ENCODE data around the gene U2AF2. TPM values are rescaled to one million over a fixed set of nuclear protein-coding genes. Genes with fewer than 3 reads are reported as not detected.

U2AF2 gene
- total RNA-seq, 4 donors from 2014 or later: 78.8 to 149 (median 106) TPM

DNA sequence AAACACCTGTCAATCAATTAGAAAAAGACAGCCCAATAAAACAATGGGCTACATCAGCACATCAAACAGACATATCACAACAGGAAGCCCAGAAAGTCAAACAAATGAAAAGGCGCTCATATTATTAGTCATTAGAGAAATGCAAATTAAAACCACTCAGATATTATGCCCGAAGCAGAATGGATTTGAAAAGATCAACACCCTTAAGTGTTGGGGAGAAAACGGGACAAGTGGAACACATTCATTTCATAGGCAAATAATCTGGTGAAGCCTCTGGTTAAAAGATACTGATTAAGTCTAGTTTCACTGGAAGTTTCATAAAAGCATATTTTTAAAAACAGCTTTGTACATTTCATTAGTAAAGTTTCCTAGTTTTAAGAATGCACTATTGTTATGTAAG lies 66.0 kb downstream of the U2AF2 start:
- 80 to 86% methylated on average over 3 of the region's 3 CpGs for WGBS, 2 donors
- DNase-seq (ENCODE audit: low spot score in 2 of 2): no peak
- intact Hi-C loops (cut with DNase I; ENCODE audit: low total_unique reads): no loop called here
- TF ChIP-seq, protein P1, sequence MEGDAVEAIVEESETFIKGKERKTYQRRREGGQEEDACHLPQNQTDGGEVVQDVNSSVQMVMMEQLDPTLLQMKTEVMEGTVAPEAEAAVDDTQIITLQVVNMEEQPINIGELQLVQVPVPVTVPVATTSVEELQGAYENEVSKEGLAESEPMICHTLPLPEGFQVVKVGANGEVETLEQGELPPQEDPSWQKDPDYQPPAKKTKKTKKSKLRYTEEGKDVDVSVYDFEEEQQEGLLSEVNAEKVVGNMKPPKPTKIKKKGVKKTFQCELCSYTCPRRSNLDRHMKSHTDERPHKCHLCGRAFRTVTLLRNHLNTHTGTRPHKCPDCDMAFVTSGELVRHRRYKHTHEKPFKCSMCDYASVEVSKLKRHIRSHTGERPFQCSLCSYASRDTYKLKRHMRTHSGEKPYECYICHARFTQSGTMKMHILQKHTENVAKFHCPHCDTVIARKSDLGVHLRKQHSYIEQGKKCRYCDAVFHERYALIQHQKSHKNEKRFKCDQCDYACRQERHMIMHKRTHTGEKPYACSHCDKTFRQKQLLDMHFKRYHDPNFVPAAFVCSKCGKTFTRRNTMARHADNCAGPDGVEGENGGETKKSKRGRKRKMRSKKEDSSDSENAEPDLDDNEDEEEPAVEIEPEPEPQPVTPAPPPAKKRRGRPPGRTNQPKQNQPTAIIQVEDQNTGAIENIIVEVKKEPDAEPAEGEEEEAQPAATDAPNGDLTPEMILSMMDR (IDR thresholded peaks at IDR 0.05): no peak
- TF ChIP-seq POLR2A (IDR thresholded peaks at IDR 0.05): no peak
- no peak overlapping the region for H3K4me3 ChIP-seq (ENCODE audit: low read depth, poor library complexity, severe bottlenecking)

DNA sequence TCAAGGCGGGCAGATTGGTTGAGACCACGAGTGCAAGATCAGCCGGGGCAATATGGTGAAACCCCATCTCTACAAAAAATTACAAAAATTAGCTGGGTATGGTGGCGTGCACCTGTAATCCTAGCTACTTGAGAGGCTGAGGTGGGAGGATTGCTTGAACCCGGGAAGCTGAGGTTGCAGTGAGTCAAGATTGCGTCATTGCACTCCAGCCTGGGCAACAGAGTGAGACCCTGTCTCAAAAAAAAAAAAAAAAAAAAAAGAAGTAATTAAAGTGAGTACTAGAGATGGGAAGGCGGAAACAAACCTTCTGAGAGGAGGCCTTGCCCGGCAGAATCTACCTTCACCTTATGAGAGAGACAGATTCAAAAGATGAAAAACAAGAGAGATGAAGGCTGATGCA lies 68.7 kb downstream of the U2AF2 start:
- TF ChIP-seq, protein P1 (IDR thresholded peaks at IDR 0.05): no peak
- TF ChIP-seq POLR2A (IDR thresholded peaks at IDR 0.05): no peak
- DNase-seq (ENCODE audit: low spot score in 2 of 2): no peak
- 82 to 88% methylated on average over 8 of the region's 8 CpGs for WGBS, 2 donors
- no peak overlapping the region for H3K4me3 ChIP-seq (ENCODE audit: low read depth, poor library complexity, severe bottlenecking)
- intact Hi-C loops (cut with DNase I; ENCODE audit: low total_unique reads): no loop called here

Other genes with a start within 250 kb of the U2AF2 start
- 10 to 100 TPM in 1 of 4 donors, 1 to 10 TPM in 3; 6.2 to 14.6 (median 9.2) TPM for gene UBE2S, start 247.2 kb upstream of the U2AF2 start, total RNA-seq
- under 1 TPM in 1 of 4 donors, not detected in 3; 0.10 TPM for gene SHISA7, start 211.7 kb upstream of the U2AF2 start, total RNA-seq
- gene ISOC2, start 193.4 kb upstream of the U2AF2 start, total RNA-seq: 10 to 100 TPM; 31.0 to 73.1 (median 66.4) TPM
- gene C19orf85, start 190.3 kb upstream of the U2AF2 start, total RNA-seq: not detected
- 10 to 100 TPM in 3 of 4 donors, 1 to 10 TPM in 1; 5.4 to 17.9 (median 12.2) TPM for gene ZNF628, start 178.4 kb upstream of the U2AF2 start, total RNA-seq
- gene NAT14, start 169.8 kb upstream of the U2AF2 start, total RNA-seq: 1 to 10 TPM; 2.5 to 5.3 (median 4.1) TPM
- gene SSC5D, start 166.6 kb upstream of the U2AF2 start, total RNA-seq: 1 to 10 TPM in 3 of 4 donors, under 1 TPM in 1; 0.64 to 6.2 (median 3.0) TPM
- gene SBK2, start 117.9 kb upstream of the U2AF2 start, total RNA-seq: not detected
- gene SBK3, start 109.5 kb upstream of the U2AF2 start, total RNA-seq: under 1 TPM in 1 of 4 donors, not detected in 3; 0.26 TPM
- 1 to 10 TPM; 4.2 to 5.1 (median 4.6) TPM for gene ZNF579, start 74.2 kb upstream of the U2AF2 start, total RNA-seq
- gene FIZ1, start 55.5 kb upstream of the U2AF2 start, total RNA-seq: 10 to 100 TPM in 1 of 4 donors, 1 to 10 TPM in 3; 5.9 to 14.3 (median 7.7) TPM
- 10 to 100 TPM; 58.4 to 88.3 (median 78.3) TPM for gene ZNF524, start 54.7 kb upstream of the U2AF2 start, total RNA-seq
- 10 to 100 TPM in 3 of 4 donors, 1 to 10 TPM in 1; 8.1 to 17.8 (median 12.3) TPM for gene ZNF865, start 49.4 kb upstream of the U2AF2 start, total RNA-seq
- gene ZNF784, start 30.5 kb upstream of the U2AF2 start, total RNA-seq: 10 to 100 TPM in 2 of 4 donors, 1 to 10 TPM in 2; 5.7 to 10.3 (median 8.3) TPM
- gene ZNF580, start 14.0 kb upstream of the U2AF2 start, total RNA-seq: 10 to 100 TPM; 14.1 to 38.0 (median 22.9) TPM
- 10 to 100 TPM; 20.1 to 27.3 (median 22.8) TPM for gene ZNF581, start 11.4 kb upstream of the U2AF2 start, total RNA-seq
- gene CCDC106, start 6.8 kb upstream of the U2AF2 start, total RNA-seq: 10 to 100 TPM in 1 of 4 donors, 1 to 10 TPM in 3; 7.9 to 10.4 (median 8.5) TPM
- 100 to 1,000 TPM in 3 of 4 donors, 10 to 100 TPM in 1; 81.2 to 189 (median 120) TPM for gene EPN1, start 20.2 kb downstream of the U2AF2 start, total RNA-seq
- gene NLRP9, start 83.4 kb downstream of the U2AF2 start, total RNA-seq: not detected
- not detected for gene RFPL4A, start 104.1 kb downstream of the U2AF2 start, total RNA-seq
- gene RFPL4AL1, start 114.1 kb downstream of the U2AF2 start, total RNA-seq: not detected
- gene NLRP11, start 177.0 kb downstream of the U2AF2 start, total RNA-seq: under 1 TPM in 1 of 4 donors, not detected in 3; 0.10 TPM
- gene NLRP4, start 181.5 kb downstream of the U2AF2 start, total RNA-seq: not detected

Data from lower leg skin (tissue), 4 donors.